Astrocyte of the spinal cord (primary cell): ENCODE measurements around the gene INPP4A.

Source experiments
- DNase-seq: peaks from one replicate; pipeline ENCODE4 v3.0.0; 2011; ENCODE audit warnings: low read depth, low spot score
- H3K4me3 ChIP-seq: 2 replicates; pipeline ENCODE4 v1.5.1; 2011; ENCODE audit warnings: low read depth, mild to moderate bottlenecking, low read length, moderate library complexity
- CTCF ChIP-seq: IDR thresholded peaks from 2 replicates; pipeline ENCODE4 v1.5.1; 2012; ENCODE audit warnings: low read depth, mild to moderate bottlenecking, low read length, inconsistent platforms
- in situ Hi-C: cut with HindIII; loops from 2 replicates; pipeline ENCODE4 v1.10.0; 2017; ENCODE audit warnings: low sequenced_read_pairs

Gene INPP4A

GRCh38 chr2:98464772-98465310 lies 20.2 kb downstream of the INPP4A start:
- TF ChIP-seq CTCF: no peak
- DNase-seq: no peak
- in situ Hi-C loops: no loop called here
- H3K4me3 ChIP-seq: no peak overlapping the region

- in situ Hi-C loops: no loop called here
- H3K4me3 ChIP-seq: no peak overlapping the region
- peak; percentile 67 for DNase-seq
- TF ChIP-seq CTCF: no peak
Observed at GRCh38 chr2:98465456-98466226, 21.0 kb downstream of the INPP4A start.

- H3K4me3 ChIP-seq: no peak overlapping the region
- in situ Hi-C loops: no loop called here
- TF ChIP-seq CTCF: no peak
- DNase-seq: no peak
Observed at GRCh38 chr2:98467082-98467536, 22.5 kb downstream of the INPP4A start.

- in situ Hi-C loops: no loop called here
- DNase-seq: no peak
- no peak overlapping the region for H3K4me3 ChIP-seq
- TF ChIP-seq CTCF: no peak
Observed at GRCh38 chr2:98467652-98468051, 23.0 kb downstream of the INPP4A start.

- in situ Hi-C loops: no loop called here
- peak; percentile 10 for DNase-seq
- H3K4me3 ChIP-seq: no peak overlapping the region
- TF ChIP-seq CTCF: no peak
Observed at GRCh38 chr2:98468621-98469236, 24.1 kb downstream of the INPP4A start.

- H3K4me3 ChIP-seq: no peak overlapping the region
- DNase-seq: no peak
- no peak for TF ChIP-seq CTCF
- in situ Hi-C loops: no loop called here
Observed at GRCh38 chr2:98469862-98470544, 25.3 kb downstream of the INPP4A start.
